ENCODE measurements around the gene ECI2. TPM values are rescaled to one million over a fixed set of nuclear protein-coding genes. Genes with fewer than 3 reads are reported as not detected.

ECI2 gene
- total and polyA plus RNA-seq, 2 of the 13 experiments (the other 11 are each of a cell fraction or from before 2014, with no cell fraction given): 78.5 to 228 TPM

GRCh38 chr6:4100655-4101054 lies 34.7 kb downstream of the ECI2 start (continued):
- no peak for TF ChIP-seq EED (CRISPR knock-in tag; IDR thresholded peaks at IDR 0.05)
- TF ChIP-seq PLSCR1 (CRISPR knock-in tag; IDR thresholded peaks at IDR 0.05; ENCODE audit: borderline replicate concordance): no peak
- no peak for TF ChIP-seq MYC (CRISPR knock-in tag; IDR thresholded peaks at IDR 0.05; ENCODE audit: borderline replicate concordance)
- no peak for TF ChIP-seq TEAD2 (CRISPR knock-in tag; IDR thresholded peaks at IDR 0.05)

- Histone ChIP-seq H3K27me3 (ENCODE audit: control insufficient read depth in 1 of 2, insufficient read depth in 2 of 2, low read length in 2 of 2) (no peaks in the 10 kb centered on the region), H3K27ac (ENCODE audit: extremely low read length, insufficient read depth, low read length) (no peak overlapping the region), H2AFZ (ENCODE audit: low read length) (no peak overlapping the region), H3K36me3 (replicated peaks in 1 of 2; ENCODE audit: control insufficient read depth in 1 of 2, insufficient read depth in 2 of 2, low read length in 2 of 2) (no peaks in the 10 kb centered on the region), H3K4me2 (ENCODE audit: low read depth, low read length) (no peak overlapping the region), H4K20me1 (ENCODE audit: insufficient read depth, low read length) (no peaks in the 10 kb centered on the region), H3K4me3 (replicated peaks in 1 of 3; ENCODE audit: insufficient read depth in 1 of 3, low read depth in 2 of 3, low read length in 3 of 3) (no peak overlapping the region), H3K9ac (ENCODE audit: insufficient read depth, low read depth, low read length) (no peak overlapping the region), H3K4me1 (ENCODE audit: insufficient read depth, low read length) (peaks cover 38% of the 10 kb centered on the region), H3K9me3 (ENCODE audit: low read length) (no peaks in the 10 kb centered on the region), H3K79me2 (ENCODE audit: insufficient read depth, low read length) (no peaks in the 10 kb centered on the region)
- TF ChIP-seq KLF9 (CRISPR knock-in tag; IDR thresholded peaks at IDR 0.05; ENCODE audit: low read depth) (no peak), SYNCRIP (IDR thresholded peaks at IDR 0.05; ENCODE audit: insufficient read depth, low read depth, low read length) (no peak), RELA (CRISPR knock-in tag; IDR thresholded peaks at IDR 0.05) (no peak), PLSCR1 (CRISPR knock-in tag; IDR thresholded peaks at IDR 0.05; ENCODE audit: borderline replicate concordance) (no peak), NFE2 (CRISPR knock-in tag; IDR thresholded peaks at IDR 0.05) (no peak), NR2F6 (IDR thresholded peaks at IDR 0.05) (no peak), NR2F6 (CRISPR knock-in tag; IDR thresholded peaks at IDR 0.05) (no peak), PRPF4 (IDR thresholded peaks at IDR 0.05; ENCODE audit: low read depth, low read length, poor library complexity, severe bottlenecking) (no peak), SOX5 (CRISPR knock-in tag; IDR thresholded peaks at IDR 0.05; ENCODE audit: borderline replicate concordance) (no peak), SP1 (IDR thresholded peaks at IDR 0.05) (no peak), SP1 (CRISPR knock-in tag; IDR thresholded peaks at IDR 0.05) (no peak), ZNF747 (CRISPR knock-in tag; IDR thresholded peaks at IDR 0.05; ENCODE audit: borderline replicate concordance) (no peak), KDM5B (CRISPR knock-in tag; IDR thresholded peaks at IDR 0.05; ENCODE audit: borderline replicate concordance) (no peak), ZFP36L1 (CRISPR knock-in tag; IDR thresholded peaks at IDR 0.05) (no peak), U2AF2 (IDR thresholded peaks at IDR 0.05; ENCODE audit: low read depth, low read length) (no peak), ZNF260 (CRISPR knock-in tag; IDR thresholded peaks at IDR 0.05; ENCODE audit: borderline replicate concordance, low read depth) (no peak), ZNF251 (CRISPR knock-in tag; IDR thresholded peaks at IDR 0.05) (no peak), ZNF564 (CRISPR knock-in tag; IDR thresholded peaks at IDR 0.05) (no peak)
- ChIA-PET POLR2A (no interaction called here), CTCF (ENCODE audit: low intra/inter-chr PET ratio, low total read pairs) (no interaction called here)
- no peak for DNase-seq (ENCODE audit: low spot score)
- ATAC-seq: no peak
- intact Hi-C loops (cut with micrococcal nuclease; ENCODE audit: unreplicated experiment) (no loop called here), in situ Hi-C loops (cut with HindIII; ENCODE audit: extremely low pct_ligation_motif_present, low pct_unique_long_range_greater_than_20kb) (no loop called here)
- FAIRE-seq: no peak
- BruUV-seq (replicated peaks): no TSS peak
- 38% methylated on average over 1 of the region's 1 CpG for WGBS (ENCODE audit: low lambda C conversion rate)
Measured at GRCh38 chr6:4093288-4093687, 42.1 kb downstream of the ECI2 start.

Measured in HepG2 (cell line).